NCI-H774 (cell line): ENCODE results near the gene PERM1.

Experiments used
- DNase-seq: peaks from one replicate; lab custom pipeline; 2025; lab: John Stamatoyannopoulos, UW

Gene PERM1

DNA sequence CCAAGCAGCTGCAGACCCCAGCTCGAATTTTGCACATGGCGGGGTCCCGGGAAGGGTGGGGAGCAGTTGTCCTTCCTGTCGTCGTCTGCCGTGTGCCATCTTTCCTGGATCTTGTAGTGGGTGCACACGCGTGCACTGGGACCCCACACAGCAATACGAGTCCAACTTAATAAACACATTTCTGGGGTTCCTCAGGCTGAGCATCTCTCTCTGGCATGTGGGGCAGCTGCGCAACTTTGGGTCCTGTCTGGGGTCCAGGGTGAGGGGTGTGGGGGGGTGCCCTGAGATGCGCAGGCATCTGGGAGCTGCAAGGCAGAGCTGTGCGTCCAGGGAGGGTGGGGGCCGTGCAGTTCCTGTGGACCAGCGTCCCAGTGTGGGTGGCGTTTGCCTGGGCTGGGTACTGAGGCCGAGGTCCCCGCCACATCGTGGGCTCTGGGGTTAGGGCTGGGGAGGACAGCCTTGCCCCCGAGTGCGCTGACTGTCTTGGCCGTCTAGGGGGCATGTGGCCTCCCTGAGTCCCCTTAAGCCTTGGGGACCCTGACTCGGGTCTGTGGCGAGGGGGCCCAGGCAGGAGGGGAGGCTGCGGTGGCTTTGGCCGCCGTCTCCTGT is 16.3 kb downstream of the PERM1 start:
- DNase-seq = no peak

DNA sequence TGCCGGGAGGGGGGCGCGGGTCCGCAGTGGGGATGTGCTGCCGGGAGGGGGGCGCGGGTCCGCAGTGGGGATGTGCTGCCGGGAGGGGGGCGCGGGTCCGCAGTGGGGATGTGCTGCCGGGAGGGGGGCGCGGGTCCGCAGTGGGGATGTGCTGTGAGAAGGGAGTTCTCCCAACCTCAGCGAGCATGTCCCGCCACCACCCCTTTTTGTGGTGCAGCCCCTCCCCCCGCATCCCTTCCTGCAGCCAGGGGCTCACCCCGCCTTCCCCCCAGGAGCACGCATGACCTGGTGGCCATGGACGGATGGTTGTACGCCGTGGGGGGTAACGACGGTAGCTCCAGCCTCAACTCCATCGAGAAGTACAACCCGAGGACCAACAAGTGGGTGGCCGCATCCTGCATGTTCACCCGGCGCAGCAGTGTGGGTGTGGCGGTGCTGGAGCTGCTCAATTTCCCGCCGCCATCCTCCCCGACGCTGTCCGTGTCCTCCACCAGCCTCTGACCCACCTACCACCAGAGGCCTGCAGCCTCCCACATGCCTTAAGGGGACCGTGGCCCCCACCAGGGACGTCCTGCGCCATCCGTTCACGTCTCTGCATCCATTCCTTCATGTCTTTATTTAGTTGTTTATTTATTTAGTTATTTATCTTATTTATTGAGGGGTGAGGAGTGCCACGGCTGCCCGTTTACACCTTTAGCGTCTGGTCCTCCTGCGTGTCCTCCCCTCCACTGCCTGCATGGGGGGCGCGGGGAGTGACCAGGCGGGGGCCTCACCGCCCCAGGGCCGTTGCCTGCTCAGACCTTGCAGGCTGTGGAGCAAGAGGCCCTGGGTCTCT is 17.0 kb downstream of the PERM1 start:
- DNase-seq = no peak

DNA sequence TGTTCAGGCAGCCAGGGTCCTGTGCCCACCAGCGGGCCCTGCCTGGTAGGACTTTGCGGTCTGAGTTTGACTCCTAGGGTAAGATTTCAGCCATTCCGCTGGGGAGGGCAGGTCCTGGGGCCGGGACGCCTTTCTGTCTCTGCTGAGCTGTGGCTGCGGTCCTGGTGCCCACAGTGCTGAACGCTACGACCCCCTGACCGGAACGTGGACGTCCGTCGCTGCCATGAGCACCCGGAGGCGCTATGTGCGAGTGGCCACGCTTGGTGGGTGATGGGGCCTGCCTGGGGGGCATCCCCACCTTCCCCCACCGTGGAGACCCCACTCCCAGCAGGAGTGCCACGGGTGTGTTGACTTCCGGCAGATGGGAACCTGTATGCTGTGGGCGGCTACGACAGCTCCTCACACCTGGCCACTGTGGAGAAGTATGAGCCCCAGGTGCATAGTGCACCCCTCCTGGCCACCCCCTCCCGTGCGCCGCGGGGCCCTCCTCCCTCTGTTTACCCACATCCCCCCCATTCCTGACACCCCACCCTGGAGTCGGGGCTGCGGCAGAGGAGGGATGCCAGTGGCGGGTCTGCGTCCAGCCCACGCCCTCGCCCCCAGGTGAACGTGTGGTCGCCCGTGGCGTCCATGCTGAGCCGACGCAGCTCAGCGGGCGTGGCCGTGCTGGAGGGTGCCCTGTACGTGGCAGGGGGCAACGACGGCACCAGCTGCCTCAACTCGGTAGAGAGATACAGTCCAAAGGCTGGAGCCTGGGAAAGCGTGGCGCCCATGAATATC is 18.0 kb downstream of the PERM1 start:
- DNase-seq = no peak

DNA sequence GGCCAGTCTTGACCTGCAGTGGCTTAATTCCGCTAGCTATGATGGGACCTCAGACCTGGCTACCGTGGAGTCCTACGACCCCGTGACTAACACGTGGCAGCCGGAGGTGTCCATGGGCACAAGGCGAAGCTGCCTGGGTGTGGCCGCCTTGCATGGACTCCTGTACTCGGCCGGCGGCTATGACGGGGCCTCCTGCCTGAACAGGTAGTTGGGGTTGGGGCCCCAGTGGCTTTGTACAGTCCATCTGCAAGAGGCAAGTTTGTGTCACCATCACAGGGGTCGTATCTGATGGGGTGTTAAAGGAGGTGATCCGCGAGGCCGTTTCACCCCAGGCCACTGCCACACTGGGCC is 18.6 kb downstream of the PERM1 start:
- DNase-seq = no peak

DNA sequence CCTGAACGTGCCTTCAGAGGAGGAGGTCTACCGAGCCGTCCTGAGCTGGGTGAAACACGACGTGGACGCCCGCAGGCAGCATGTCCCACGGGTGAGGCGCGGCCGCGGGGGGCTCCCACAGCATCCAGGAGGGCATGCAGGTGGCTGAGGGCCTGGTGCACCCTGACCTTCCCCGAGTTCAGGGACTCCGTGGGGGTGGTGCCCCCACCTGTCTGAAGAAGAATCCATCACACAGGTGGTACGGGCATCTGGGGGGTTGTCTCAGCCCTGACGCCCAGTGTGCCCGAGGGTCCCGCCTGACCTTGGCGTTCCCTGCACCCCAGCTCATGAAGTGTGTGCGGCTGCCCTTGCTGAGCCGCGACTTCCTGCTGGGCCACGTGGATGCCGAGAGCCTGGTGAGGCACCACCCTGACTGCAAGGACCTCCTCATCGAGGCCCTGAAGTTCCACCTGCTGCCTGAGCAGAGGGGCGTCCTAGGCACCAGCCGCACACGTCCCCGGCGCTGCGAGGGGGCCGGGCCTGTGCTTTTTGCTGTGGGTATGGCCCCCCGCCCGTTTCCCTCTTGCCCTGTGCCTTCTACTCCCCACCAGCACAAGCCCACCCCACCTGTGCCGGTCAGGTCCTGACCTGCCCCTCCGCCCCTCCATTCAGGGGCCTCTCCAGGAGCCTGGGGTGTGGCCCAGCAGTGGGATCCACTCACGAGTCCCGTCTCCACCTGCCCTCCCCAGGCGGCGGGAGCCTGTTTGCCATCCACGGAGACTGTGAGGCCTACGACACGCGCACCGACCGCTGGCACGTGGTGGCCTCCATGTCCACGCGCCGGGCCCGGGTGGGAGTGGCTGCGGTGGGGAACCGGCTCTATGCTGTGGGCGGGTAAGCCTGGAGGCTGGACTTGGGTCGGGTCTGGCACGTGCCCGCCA is 19.3 kb downstream of the PERM1 start:
- no peak for DNase-seq

DNA sequence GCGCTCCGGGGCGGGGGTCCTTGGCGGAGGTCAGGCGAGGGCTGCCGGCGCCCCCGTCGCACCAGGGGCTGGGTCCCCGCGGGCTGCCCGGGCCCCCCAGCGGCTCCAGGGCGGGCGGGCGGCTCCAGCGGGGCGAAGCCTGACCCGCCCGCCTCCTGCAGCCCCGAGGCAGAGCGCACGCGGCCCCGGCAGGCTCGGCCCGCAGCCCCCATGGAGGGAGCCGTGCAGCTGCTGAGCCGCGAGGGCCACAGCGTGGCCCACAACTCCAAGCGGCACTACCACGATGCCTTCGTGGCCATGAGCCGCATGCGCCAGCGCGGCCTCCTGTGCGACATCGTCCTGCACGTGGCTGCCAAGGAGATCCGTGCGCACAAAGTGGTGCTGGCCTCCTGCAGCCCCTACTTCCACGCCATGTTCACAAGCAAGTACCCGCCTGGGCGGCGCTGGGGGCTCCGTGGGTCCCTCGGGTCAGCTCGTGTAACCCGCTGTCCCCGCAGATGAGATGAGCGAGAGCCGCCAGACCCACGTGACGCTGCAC is 20.7 kb downstream of the PERM1 start:
- DNase-seq = no peak

DNA sequence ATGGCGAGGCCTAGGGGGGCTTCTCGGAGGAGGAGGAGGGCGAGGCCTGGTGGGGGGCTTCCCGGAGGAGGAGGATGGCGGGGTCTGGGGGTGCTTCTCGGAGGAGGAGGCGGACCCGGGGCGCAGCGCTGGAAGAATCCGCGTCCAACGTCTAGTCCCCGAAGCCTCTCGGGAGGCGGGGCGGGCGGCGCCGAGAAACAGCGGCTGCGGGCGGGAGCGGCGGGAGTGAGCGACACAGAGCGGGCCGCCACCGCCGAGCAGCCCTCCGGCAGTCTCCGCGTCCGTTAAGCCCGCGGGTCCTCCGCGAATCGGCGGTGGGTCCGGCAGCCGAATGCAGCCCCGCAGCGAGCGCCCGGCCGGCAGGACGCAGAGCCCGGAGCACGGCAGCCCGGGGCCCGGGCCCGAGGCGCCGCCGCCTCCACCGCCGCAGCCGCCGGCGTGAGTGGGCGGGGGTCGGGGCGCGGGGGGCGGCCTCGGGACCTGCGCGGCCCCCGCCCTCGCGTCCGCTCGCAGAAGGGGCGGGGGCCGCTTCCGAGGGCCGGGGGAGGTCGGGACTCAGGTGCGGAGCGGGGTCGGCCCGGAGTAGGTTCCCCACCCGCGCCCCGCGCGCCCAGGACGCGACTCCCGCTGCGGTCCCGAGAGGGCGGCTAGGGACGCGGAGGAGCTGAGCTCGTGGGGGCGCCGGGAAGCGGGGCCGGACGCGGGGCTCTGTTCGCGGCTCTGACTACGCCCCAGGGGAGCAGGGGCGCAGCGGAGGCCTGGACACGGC is 21.3 kb downstream of the PERM1 start, which contains the start of gene KLHL17:
KLHL17 (plus strand) TSS at position 222 of the 769 bp plus-strand sequence; CDS start at position 332, 110 bp downstream.
- DNase-seq = peak; percentile 26

DNA sequence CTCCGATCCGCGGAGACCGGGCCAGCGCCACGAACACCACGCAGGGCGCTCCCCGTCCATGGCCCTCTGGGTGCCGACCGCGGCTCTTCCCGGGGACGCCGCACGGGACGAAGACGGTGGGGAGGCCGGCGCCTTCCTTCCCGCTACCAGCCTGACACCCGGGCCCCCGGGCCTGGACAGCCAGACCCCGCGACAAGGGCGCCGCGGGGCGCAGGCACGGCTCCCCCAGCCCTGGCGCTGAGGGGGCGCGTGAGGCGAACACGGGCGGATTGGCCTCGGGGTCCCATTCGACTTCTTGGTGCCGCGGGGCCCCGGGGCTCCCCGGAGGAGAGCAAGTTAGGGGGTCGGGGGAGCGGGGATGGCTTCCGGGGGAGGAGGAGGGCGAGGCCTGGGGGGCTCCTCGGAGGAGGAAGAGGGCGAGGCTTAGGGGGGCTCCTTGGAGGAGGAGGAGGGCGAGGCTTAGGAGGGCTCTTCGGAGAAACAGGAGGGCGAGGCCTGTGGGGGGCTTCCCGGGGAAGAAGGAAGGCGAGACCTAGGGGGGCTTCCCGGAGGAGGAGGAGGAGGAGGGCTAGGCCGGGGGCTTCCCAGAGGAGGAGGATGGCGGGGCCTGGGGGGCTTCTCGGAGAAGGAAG is 22.0 kb downstream of the PERM1 start:
- DNase-seq = no peak

DNA sequence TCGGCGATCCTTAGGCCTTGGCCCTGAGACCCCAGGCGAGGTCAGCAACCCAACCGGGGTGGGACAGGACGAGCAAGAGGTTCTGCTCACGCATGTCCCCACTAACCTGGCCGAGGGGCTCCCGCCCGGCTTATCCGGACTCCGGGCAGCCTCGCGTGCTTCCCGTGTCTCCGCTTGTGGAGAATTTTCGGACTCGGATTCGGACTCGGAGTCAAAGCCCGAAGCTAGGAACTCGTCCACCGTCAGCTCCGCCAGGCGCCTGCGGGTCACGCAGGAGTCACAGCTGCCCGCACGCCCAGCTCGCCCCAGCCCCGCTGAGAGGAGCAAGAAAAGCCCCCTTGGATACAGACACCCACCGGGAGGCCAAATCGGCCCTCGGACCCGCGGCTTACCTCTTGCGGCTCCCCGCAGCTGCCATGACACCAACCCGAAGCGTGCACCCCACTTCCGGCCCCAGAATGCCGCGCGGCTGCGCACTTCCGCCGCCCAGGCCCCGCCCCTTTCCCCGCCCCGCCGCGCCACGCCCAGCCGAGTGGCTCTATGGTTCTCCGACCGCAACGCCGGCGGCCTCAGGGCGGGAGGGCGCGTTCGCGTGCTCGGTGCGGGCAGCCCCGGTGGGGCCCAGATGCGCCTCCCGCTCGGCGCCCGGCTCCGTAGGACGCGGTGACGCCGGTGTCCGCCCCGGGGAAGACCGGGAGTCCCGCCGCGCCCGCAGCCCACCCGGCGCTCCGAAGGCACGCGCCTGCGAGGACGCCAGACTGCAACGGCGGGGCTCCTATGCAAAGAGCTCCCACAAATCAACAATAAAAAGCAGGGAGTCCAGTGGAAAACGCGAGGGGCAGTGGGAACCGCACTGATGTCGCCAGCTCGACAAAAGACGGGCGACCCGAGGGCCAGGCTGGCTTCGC is 22.8 kb downstream of the PERM1 start, which contains the start of gene NOC2L:
NOC2L (minus strand) TSS at position 434 of the 908 bp plus-strand sequence; CDS start at position 418, 16 bp downstream.
- DNase-seq = peak; percentile 63

DNA sequence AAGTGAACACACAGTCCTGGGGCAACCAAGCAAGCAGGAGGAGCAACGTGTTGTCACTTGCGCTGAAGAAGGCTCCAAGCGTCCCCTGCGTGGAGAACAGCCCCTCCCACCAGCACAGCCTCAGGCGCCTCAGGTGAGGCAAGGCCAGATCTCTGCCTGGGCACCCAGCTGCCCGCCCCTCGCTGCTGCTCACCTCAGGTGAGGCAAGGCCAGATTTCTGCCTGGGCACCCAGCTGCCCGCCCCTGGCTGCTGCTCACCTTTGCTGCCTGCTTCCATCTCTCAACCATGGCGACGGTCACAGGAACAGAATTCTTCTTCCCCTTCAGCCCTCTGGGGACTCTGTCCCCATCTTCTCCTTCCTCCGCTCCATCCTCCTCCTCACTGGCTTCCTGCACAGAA is 25.3 kb downstream of the PERM1 start:
- no peak for DNase-seq

DNA sequence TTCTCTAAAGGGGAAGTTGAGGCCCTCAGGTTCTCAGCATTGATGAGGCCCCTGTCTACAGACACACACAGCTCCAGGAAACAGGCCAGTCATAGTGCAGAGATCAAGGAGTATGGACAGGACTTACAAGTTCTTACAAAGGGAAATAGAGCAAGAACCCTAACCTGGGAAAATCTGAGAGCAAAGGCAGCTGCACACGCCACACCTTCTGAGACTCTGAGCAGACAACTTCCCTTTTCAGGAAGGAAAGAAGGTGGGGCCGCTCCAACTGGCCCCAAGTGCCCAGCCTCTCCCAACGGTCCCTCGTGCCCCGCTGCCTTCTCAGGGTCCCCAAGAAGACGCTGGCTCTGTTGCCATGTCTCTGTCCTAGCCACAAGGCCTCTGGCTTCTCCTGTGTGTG is 26.4 kb downstream of the PERM1 start:
- no peak for DNase-seq

DNA sequence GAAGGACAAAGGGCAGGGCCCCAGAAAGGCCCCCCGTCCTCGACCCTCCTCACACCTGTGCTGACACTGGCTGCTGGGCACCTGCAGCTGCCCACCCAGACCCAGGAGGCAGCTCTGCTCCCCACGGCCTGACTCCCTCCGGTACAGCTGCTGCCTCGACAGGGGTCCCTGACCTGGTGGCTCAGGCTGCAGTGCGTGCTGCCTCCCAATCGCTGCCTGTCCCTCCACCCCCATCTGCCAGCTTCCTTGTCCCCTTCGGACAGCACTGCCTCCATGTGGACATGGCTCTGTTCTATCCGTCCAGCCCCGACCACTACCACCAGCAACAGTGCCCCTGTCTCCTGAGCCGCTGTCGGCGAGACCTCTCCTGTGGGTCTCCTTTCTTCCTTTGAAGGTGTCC is 27.0 kb downstream of the PERM1 start:
- no peak for DNase-seq

DNA sequence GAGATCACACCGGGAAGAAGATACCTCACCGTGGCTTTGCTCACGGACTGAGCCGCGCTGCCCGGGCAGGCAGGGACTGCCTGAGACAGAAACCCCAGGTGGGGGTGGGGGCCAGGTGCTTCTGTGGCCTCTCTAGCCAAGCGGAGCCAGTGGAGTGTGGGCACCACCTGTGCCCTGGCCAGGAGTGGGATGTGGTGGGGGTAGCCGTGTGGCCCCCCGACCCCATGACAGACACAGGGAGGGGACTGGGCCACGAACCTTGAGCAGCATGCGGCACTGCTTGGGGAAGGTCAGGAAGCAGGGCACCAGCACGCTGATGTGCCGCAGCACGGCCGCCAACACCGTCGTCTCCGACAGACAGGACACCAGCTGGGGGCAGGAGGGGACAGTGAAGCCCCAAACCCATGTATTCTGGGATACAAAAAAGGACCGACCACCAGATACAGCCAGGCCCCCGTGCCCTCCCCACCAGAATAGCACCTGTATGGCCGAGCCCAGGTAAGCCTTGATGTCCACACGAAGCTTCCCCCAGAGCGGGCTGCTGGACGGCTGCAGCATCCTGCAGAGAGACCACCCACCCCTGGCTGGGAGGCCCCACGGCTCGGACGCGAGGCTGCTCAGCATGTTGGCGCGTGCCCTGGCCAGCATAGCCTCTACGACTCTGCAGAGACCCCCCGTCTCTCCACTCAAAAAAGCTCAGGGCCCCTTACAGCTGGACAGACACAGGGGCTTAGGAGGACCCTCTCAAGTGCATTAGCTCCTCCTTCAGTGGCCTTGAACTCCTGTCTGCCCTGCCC is 28.2 kb downstream of the PERM1 start:
- DNase-seq = no peak

DNA sequence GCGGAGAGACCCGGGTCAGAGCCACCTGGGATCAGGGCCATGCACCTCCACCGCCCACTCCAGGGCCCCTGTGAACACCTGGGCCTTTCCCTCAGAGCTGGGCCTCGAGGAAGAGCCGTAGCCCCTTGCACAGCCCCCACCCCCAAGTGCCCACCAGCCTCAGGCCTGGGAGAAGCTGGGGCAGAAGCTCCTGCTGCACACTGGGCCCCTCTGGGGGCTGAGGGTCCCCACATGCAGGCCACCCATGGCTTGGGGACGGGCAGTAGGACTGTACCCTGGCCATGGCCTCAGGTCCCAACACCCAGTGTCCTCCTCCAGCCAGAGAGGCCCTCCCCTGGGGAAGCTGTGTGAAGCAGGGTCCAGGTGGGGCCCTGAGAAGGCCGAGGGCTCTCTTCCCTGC is 29.3 kb downstream of the PERM1 start:
- no peak for DNase-seq

DNA sequence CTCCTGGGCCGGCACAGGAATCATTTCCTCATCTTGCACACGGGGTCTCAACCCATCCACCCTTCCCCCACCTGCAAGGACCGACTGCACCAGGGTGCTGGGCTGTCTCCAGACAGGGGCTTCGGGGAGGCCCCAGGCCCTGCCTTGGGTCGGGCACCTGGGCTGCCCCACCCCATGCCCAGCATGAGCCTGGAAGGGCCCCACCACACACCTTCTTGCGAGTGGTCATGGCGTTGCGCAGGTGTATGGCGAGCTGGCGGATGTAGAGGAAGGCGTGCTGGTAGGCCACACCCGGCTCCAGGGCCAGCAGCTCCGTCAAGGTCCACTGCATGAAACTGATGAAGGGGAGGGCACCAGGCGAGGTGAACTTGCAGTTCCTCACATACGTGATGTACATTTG is 29.7 kb downstream of the PERM1 start:
- no peak for DNase-seq

DNA sequence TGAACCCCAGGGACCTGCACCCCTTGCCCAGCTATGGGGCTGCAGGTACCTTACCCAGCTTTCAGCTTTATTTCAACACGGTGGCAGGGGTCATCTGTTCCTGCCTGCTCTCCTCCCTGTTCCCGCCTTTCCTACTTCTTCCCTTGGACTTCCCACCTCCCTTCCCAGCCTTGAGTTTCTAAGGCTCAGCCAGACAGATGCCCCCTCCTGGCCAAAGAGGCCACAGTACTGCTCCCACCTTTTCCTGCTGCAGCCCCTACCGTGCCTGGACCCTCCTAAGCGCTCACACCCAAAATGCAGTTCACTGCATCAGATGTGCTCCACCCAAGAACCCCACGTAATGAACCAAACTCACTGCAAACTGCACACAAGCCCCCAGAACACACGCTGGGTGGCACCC is 30.5 kb downstream of the PERM1 start:
- no peak for DNase-seq

DNA sequence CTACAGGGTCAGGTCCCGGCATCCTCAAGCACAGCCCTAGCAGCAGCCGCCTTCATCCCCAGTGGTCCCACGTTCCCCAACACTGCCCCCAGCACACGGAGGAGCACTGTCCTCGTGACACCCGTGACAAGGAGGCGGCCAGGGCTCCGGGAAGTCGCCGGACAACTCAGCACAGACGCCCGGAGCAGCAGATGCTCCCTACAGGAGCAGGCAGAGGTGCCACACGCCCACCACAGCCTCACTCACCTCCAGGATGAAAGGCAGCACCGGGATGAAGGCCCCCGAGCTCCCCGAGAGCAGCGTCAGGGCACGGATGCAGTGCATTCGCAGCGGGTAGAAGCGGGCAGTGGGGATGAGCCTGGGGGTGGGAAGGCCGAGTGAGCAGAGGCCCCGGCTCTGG is 31.0 kb downstream of the PERM1 start:
- no peak for DNase-seq

DNA sequence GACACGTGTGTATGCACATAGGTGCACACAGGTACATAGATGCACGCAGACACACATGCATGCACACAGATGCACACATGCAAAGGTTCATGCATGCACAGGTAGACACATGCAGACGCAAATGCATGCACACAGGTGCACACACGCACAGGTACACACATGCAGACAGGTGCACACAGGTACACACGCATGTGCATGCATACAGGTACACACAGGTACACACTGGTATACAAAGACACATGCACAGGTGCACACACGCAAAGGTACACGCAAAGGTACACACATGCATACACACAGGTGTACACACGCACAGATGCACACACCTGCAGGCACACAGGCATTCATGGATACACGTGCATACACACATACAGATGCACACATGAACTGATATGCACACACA is 31.6 kb downstream of the PERM1 start:
- DNase-seq = no peak
